ENCODE measurements around the gene CYP24A1.

Gene CYP24A1

GRCh38 chr20:54208548-54209176, 34.9 kb upstream of the CYP24A1 start:
- TF ChIP-seq ZFX (IDR thresholded peaks at IDR 0.05) (no peak), CTCF (conservative IDR thresholded peaks at IDR 0.05) (no peak)
- peak overlapping the region; percentile 94 for H3K27ac ChIP-seq

GRCh38 chr20:54207743-54208547, 34.2 kb upstream of the CYP24A1 start, which contains the start of gene PFDN4:
TSS of gene PFDN4 (plus strand) at chr20:54208087. CDS start at chr20:54208101, 14 bp downstream.
- peak within 1 kb of the TSS; percentile 94 for H3K27ac ChIP-seq
- peak; percentile 97 for TF ChIP-seq CTCF (conservative IDR thresholded peaks at IDR 0.05)
- peak; percentile 96 for TF ChIP-seq ZFX (IDR thresholded peaks at IDR 0.05)

GRCh38 chr20:54207053-54207742, 33.4 kb upstream of the CYP24A1 start:
- TF ChIP-seq ZFX (IDR thresholded peaks at IDR 0.05) (no peak), CTCF (conservative IDR thresholded peaks at IDR 0.05) (0 out of 2 replicates have a peak, but pooled peaks have one; percentile 47)
- H3K27ac ChIP-seq, result peak overlapping the region; percentile 94

- TF ChIP-seq ZFX (IDR thresholded peaks at IDR 0.05) (no peak), CTCF (conservative IDR thresholded peaks at IDR 0.05) (no peak)
These were observed 31.7 kb upstream of the CYP24A1 start for GRCh38 chr20:54205450-54205849.

GRCh38 chr20:54204481-54204880, 30.7 kb upstream of the CYP24A1 start:
- no peak for TF ChIP-seq ZFX (IDR thresholded peaks at IDR 0.05)
- no peak for TF ChIP-seq CTCF (conservative IDR thresholded peaks at IDR 0.05)

More at GRCh38 chr20:54205450-54205849, 31.7 kb upstream of the CYP24A1 start:
- H3K27ac ChIP-seq, result no peak overlapping the region

GRCh38 chr20:54204063-54204462, 30.3 kb upstream of the CYP24A1 start:
- H3K27ac ChIP-seq, result no peak overlapping the region

More at GRCh38 chr20:54204481-54204880, 30.7 kb upstream of the CYP24A1 start:
- no peak overlapping the region for H3K27ac ChIP-seq

More at GRCh38 chr20:54204063-54204462, 30.3 kb upstream of the CYP24A1 start:
- TF ChIP-seq CTCF (conservative IDR thresholded peaks at IDR 0.05), result no peak
- TF ChIP-seq ZFX (IDR thresholded peaks at IDR 0.05), result no peak
